HG02870 (cell line): ENCODE results near the gene FOXP2.
"Not testable (repeated sequence)": the region's sequence is repeated elsewhere in the genome, so short reads cannot be mapped to it uniquely, and the experiment has no call there.

Source experiments
- ATAC-seq: cut with Tn5 transposase; IDR thresholded peaks from one replicate; pipeline ENCODE4 v1.9.1; 2021; ENCODE audit warnings: mild to moderate bottlenecking, moderate library complexity; ENCODE audit not compliant: unreplicated experiment

Gene FOXP2

GRCh38 chr7:114414156-114415063 lies at the start of gene FOXP2:
TSS of gene FOXP2 (plus strand) at chr7:114414815. CDS start at chr7:114426512, 11,697 bp downstream.
- ATAC-seq = no peak

DNA sequence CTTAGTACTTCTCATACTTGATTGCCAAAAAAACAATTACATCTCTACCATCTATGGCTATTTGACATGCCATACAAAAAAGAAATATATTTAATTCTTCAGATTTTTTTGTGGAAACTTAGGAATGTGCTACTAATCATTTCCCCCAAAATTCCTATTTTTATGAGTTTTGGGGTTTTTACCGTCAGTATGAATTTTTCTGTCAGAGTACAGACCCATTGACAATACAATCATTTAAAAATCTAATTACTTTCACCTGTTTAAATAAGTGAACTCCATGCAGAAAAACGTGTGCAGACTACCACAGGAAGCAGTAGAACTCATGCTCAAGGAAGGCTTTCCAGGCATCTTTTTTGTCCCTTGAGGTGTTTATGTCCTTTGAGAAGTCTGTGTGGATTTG lies 48.8 kb upstream of the FOXP2 start:
- no peak for ATAC-seq

GRCh38 chr7:114368492-114368891 lies 46.1 kb upstream of the FOXP2 start:
- ATAC-seq = no peak

DNA sequence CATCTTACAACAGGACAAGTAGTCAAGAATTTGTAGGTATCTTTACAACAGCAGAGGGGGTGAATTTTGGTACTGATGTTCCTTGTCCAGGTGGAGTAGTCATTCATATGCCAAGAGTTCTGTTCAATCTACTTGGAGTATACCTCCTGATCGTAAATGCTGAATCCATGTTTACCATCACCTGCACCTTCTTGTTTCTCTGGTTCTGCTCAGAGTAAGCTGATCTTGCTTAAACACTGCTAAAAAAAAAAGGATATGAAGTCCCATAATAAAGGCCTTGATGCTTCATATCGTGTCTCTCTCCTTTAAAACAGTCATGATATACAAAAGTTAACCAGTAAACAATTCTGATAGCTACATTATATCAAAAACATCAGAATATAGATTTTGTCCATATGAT lies 45.3 kb upstream of the FOXP2 start:
- ATAC-seq = no peak

GRCh38 chr7:114372619-114373018 lies 42.0 kb upstream of the FOXP2 start:
- ATAC-seq = no peak

DNA sequence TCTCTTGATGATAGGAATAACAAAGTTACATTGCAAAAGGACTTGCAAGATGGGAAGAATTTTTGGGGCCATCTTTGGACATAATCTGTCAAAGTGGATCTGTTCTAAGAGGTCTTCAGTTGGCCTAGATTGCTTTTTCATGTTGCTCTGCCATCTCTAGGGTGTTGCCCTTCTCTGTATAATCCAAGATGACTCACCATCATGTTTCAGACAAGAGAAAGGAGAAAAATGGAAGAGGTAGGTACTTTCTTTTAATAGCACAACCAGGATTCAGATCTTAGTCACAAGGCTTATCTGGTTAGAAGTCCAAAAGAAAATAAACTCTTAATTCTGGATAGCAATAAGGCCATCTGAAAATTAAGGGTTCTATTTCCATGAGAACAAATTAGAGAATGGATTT lies 38.7 kb upstream of the FOXP2 start:
- no peak for ATAC-seq

DNA sequence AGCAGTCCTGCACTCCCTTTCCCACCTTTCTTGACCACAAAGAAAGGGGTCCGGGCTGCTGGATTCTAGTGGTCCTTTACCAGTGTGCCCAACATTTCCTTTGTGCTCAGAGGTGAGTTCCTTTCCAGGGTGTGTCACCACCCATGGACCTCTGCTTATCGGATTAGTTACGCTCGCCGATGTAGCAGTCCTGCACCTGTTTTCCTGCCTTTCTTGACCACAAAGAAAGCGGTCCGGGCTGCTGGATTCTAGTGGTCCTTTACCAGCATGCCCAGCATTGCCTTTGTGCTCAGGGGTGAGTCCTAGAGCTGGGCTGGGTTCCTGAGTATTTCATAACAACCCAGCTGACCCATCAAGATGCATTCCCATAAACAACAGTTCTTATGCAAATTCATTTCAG lies 30.7 kb upstream of the FOXP2 start:
- ATAC-seq = not testable (repeated sequence)

- not testable (repeated sequence) for ATAC-seq
Measured at GRCh38 chr7:114384346-114384745, 30.3 kb upstream of the FOXP2 start.

- no peak for ATAC-seq
Measured at GRCh38 chr7:114388021-114388420, 26.6 kb upstream of the FOXP2 start.

DNA sequence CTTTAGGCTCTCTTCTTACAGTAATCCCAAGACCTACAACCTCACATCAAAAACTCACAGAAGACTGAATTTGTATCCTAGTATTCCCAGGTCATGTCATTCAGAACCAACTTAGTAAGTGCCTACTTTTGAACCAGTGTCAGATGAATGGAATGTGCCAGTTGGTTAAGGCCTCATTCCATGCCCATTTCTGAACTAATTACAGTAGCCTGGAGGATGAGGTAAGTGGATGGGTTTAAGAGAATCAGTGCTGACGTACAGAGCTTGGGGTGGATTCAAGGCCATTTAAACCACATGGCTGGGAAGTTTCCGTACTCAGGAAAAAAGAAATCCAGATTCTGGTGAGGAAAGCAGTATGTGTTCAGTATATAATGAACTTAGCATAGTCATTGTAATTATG lies 21.9 kb upstream of the FOXP2 start:
- no peak for ATAC-seq

- ATAC-seq = no peak
Measured at GRCh38 chr7:114402876-114403635, 11.6 kb upstream of the FOXP2 start.

GRCh38 chr7:114405427-114405826 lies 9.2 kb upstream of the FOXP2 start:
- peak; percentile 82 for ATAC-seq

GRCh38 chr7:114409750-114410149 lies 4.9 kb upstream of the FOXP2 start:
- ATAC-seq = no peak

GRCh38 chr7:114412548-114412947 lies 2.1 kb upstream of the FOXP2 start:
- no peak for ATAC-seq

DNA sequence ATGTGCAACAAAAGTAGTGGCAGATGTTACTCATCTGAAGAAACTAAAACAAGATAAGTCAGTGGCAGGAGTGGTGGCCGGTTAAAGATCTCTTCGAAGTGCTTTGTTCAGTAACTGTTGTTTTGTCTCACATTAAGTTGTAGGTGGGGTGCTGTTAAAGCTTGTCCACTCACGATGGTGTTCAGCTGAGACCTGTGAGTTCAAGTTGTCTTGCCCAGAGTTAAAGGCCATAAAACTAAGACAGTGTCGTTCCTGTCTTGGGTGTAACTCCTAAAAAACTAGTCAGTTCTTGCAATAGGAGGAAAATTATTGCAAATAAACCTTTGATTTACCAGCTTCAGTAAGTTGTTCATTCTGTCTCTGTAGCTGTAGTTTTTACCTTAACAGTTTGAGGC lies 857 bp upstream of the FOXP2 start:
- ATAC-seq = no peak

GRCh38 chr7:114415064-114415989 lies 712 bp downstream of the FOXP2 start:
- no peak for ATAC-seq

- no peak for ATAC-seq
Measured at GRCh38 chr7:114416129-114416990, 1.7 kb downstream of the FOXP2 start.

GRCh38 chr7:114417290-114417689 lies 2.7 kb downstream of the FOXP2 start:
- no peak for ATAC-seq

GRCh38 chr7:114418117-114418516 lies 3.5 kb downstream of the FOXP2 start:
- ATAC-seq = no peak
